OCI-LY3 (cell line): ENCODE results near the gene SEC11A.

Experiments used
- EZH2phosphoT487 ChIP-seq: fragments of 200-600 bp; shearing (Covaris generic); IDR thresholded peaks from 2 replicates; pipeline ENCODE4 v1.6.1; 2018; ENCODE audit warnings: antibody characterized with exemption, mixed run types, low read depth
- TF ChIP-seq, protein P1 (sequence below): fragments of 200-600, 300-600 bp; sonication (generic); IDR thresholded peaks from 2 replicates; pipeline ENCODE4 v1.5.1; 2014; ENCODE audit warnings: antibody characterized with exemption, low read length, low read depth

DNA sequence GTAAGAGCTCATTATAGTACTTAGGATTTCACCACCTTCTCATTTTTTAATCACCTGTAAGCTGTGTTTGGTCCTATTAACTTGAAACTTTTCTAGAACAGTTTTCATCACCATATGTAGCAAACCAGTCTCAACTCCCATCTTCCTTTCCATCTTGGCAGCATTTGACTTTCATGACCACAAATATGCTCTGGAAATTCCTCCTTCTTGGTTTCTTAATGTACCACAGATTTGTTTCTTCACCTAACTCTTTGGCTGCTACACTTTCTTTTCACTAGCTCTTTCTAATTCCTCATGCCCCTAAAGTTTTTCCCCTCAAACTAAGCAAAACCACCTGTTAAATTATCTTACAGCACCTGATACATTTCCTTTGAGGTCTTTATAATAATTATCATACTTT is 44.7 kb downstream of the SEC11A start:
- TF ChIP-seq, protein P1, sequence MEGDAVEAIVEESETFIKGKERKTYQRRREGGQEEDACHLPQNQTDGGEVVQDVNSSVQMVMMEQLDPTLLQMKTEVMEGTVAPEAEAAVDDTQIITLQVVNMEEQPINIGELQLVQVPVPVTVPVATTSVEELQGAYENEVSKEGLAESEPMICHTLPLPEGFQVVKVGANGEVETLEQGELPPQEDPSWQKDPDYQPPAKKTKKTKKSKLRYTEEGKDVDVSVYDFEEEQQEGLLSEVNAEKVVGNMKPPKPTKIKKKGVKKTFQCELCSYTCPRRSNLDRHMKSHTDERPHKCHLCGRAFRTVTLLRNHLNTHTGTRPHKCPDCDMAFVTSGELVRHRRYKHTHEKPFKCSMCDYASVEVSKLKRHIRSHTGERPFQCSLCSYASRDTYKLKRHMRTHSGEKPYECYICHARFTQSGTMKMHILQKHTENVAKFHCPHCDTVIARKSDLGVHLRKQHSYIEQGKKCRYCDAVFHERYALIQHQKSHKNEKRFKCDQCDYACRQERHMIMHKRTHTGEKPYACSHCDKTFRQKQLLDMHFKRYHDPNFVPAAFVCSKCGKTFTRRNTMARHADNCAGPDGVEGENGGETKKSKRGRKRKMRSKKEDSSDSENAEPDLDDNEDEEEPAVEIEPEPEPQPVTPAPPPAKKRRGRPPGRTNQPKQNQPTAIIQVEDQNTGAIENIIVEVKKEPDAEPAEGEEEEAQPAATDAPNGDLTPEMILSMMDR, result no peak
- TF ChIP-seq EZH2phosphoT487, result no peak
